Neural progenitor cell (in vitro differentiated cells): ENCODE measurements around the gene DPH1. TPM values are rescaled to one million over a fixed set of nuclear protein-coding genes. Genes with fewer than 3 reads are reported as not detected.
"Not testable (repeated sequence)": the region's sequence is repeated elsewhere in the genome, so short reads cannot be mapped to it uniquely, and the experiment has no call there.

Source experiments
- DNase-seq: peaks from one replicate; pipeline ENCODE4 v3.0.0-alpha.2; 2016; ENCODE audit warnings: low spot score
- H2AFZ ChIP-seq: fragments of 200-600 bp; sonication (generic); replicated peaks from 2 replicates; pipeline ENCODE4 v1.6.1; 2016; ENCODE audit warnings: antibody characterized with exemption
- H3F3A ChIP-seq: fragments of 200-600 bp; sonication (generic); 2 replicates; pipeline ENCODE4 v1.6.1; 2016; ENCODE audit warnings: antibody characterized with exemption, low read depth
- H3K27ac ChIP-seq: fragments of 200-600 bp; sonication (generic); 2 replicates; pipeline ENCODE4 v1.5.1; 2016; ENCODE audit warnings: mild to moderate bottlenecking
- H3K27me3 ChIP-seq: fragments of 200-600 bp; sonication (generic); 2 replicates; pipeline ENCODE4 v1.6.1; 2016; ENCODE audit warnings: mild to moderate bottlenecking, moderate library complexity
- H3K36me3 ChIP-seq: fragments of 200-600 bp; sonication (generic); 2 replicates; pipeline ENCODE4 v1.5.1; 2016
- H3K4me1 ChIP-seq: fragments of 200-600 bp; sonication (generic); 2 replicates; pipeline ENCODE4 v1.6.1; 2016; ENCODE audit warnings: mixed run types
- H3K4me2 ChIP-seq: fragments of 200-600 bp; sonication (generic); 2 replicates; pipeline ENCODE4 v1.6.1; 2016
- H3K4me3 ChIP-seq: fragments of 200-600 bp; sonication (generic); 2 replicates; pipeline ENCODE4 v1.5.1; 2016
- H3K79me2 ChIP-seq: fragments of 200-600 bp; sonication (generic); 2 replicates; pipeline ENCODE4 v1.6.1; 2016; ENCODE audit warnings: low read depth
- H3K9ac ChIP-seq: fragments of 200-600 bp; sonication (generic); 2 replicates; pipeline ENCODE4 v1.6.1; 2016
- H3K9me3 ChIP-seq: fragments of 200-600 bp; sonication (generic); 2 replicates; pipeline ENCODE4 v1.5.1; 2016; ENCODE audit warnings: low read depth
- H4K20me1 ChIP-seq: fragments of 200-600 bp; sonication (generic); 2 replicates; pipeline ENCODE4 v1.6.1; 2016; ENCODE audit warnings: low read depth
- H3K27ac Mint-ChIP-seq: 3 replicates; pipeline ENCODE4 v1.8.0; 2021; ENCODE audit warnings: mixed read lengths
- H3K27me3 Mint-ChIP-seq: 2 replicates; pipeline ENCODE4 v1.8.0; 2022; ENCODE audit warnings: low read depth, mild to moderate bottlenecking, inconsistent platforms, moderate library complexity, mixed read lengths; ENCODE audit not compliant: insufficient read depth
- H3K36me3 Mint-ChIP-seq: 3 replicates; pipeline ENCODE4 v1.8.0; 2021; ENCODE audit warnings: mixed read lengths
- H3K4me1 Mint-ChIP-seq: 3 replicates; pipeline ENCODE4 v1.8.0; 2021; ENCODE audit warnings: mixed read lengths
- H3K4me3 Mint-ChIP-seq: 3 replicates; pipeline ENCODE4 v1.8.0; 2021; ENCODE audit warnings: mild to moderate bottlenecking, moderate library complexity, mixed read lengths
- H3K9me3 Mint-ChIP-seq: 3 replicates; pipeline ENCODE4 v1.8.0; 2020; ENCODE audit warnings: mixed read lengths
- EZH2 ChIP-seq: fragments of 200-600 bp; sonication (generic); IDR thresholded peaks from 2 replicates; pipeline ENCODE4 v1.6.1; 2017; ENCODE audit warnings: antibody characterized with exemption, mild to moderate bottlenecking, moderate library complexity
- EZH2phosphoT487 ChIP-seq: fragments of 200-600 bp; sonication (generic); IDR thresholded peaks from 2 replicates; pipeline ENCODE4 v1.6.1; 2017; ENCODE audit warnings: antibody characterized with exemption
- total RNA-seq: library from RNA; depleted of rRNA; stranded (reverse); fragments of >200 nt; gene quantifications from 2 replicates; pipeline ENCODE4 v1.2.3, GENCODE V29; 2015; ENCODE audit warnings: low replicate concordance
- TF ChIP-seq, protein P1 (sequence below): fragments of 200-600 bp; sonication (generic); IDR thresholded peaks from 2 replicates; pipeline ENCODE4 v1.5.1; 2017; ENCODE audit warnings: antibody characterized with exemption, mild to moderate bottlenecking

The DPH1 gene
- total RNA-seq, 1 donor from 2014 or later: 21.1 TPM

DNA sequence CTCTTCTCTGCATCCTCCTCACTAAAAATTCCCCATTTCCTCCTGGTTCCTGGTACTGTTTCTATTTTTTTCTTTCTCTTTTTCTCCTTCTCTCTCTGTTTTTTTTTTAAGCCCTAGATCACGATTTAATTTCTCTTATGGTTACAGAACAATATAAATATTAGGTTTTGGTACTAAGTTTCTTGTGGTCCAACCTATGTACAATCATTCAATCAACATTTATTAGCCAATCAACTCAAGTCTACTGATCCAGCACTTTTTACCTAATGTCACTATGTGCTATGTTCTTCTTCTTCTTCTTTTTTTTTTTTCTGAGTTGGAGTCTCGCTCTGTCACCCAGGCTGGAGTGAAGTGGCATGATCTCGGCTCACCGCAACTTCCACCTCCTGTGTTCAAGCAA is 17.5 kb upstream of the DPH1 start:
- Histone ChIP-seq H3K36me3 (no peaks in the 10 kb centered on the region), H4K20me1 (peaks cover 12% of the 10 kb centered on the region), H3K4me1 (peaks cover 12% of the 10 kb centered on the region), H3K27me3 (peaks cover 57% of the 10 kb centered on the region), H3K9me3 (no peaks in the 10 kb centered on the region), H3K4me3 (no peak overlapping the region), H2AFZ (no peak overlapping the region), H3K79me2 (no peaks in the 10 kb centered on the region), H3K9ac (no peak overlapping the region), H3K4me2 (no peak overlapping the region), H3K27ac (no peak overlapping the region), H3F3A (peaks cover 15% of the 10 kb centered on the region)
- Mint-ChIP-seq H3K27me3 (peaks cover 19% of the 10 kb centered on the region), H3K36me3 (no peaks in the 10 kb centered on the region), H3K27ac (no peak overlapping the region), H3K9me3 (no peaks in the 10 kb centered on the region), H3K4me3 (no peak overlapping the region), H3K4me1 (peaks cover 37% of the 10 kb centered on the region)
- DNase-seq: no peak
- TF ChIP-seq EZH2: no peak
- TF ChIP-seq EZH2phosphoT487: no peak
- TF ChIP-seq, protein P1, sequence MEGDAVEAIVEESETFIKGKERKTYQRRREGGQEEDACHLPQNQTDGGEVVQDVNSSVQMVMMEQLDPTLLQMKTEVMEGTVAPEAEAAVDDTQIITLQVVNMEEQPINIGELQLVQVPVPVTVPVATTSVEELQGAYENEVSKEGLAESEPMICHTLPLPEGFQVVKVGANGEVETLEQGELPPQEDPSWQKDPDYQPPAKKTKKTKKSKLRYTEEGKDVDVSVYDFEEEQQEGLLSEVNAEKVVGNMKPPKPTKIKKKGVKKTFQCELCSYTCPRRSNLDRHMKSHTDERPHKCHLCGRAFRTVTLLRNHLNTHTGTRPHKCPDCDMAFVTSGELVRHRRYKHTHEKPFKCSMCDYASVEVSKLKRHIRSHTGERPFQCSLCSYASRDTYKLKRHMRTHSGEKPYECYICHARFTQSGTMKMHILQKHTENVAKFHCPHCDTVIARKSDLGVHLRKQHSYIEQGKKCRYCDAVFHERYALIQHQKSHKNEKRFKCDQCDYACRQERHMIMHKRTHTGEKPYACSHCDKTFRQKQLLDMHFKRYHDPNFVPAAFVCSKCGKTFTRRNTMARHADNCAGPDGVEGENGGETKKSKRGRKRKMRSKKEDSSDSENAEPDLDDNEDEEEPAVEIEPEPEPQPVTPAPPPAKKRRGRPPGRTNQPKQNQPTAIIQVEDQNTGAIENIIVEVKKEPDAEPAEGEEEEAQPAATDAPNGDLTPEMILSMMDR: no peak

DNA sequence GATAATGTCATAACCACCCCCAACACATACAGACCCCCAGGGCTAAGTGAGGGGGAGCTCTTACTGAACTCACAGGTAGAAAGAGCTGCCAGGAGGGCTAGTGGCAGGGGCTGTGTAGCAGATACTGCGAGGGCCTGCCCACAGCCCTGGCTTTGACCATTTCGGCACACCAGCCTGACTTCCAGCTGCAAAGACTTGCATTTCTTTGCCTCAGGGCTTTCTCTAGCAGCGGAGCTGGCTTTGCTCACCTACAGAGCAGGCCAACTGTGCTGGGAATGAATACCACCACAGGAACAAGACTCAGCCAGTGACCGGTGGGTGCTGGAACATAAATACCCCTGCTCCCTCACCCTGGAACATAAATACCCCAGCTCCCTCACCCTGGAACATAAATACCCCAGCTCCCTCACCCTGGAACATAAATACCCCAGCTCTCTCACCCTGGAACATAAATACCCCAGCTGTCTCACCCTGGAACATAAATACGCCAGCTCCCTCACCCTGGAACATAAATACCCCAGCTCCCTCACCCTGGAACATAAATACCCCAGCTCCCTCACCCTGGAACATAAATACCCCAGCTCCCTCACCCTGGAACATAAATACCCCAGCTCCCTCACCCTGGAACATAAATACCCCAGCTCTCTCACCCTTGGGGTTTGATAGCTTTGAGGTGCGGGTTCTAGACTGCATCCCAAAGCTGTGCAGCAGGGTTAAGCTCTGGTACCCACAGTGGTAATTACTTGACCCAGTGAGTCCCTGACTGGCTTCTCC is 16.5 kb upstream of the DPH1 start:
- Histone ChIP-seq H4K20me1 (peaks cover 12% of the 10 kb centered on the region), H3K27me3 (peaks cover 66% of the 10 kb centered on the region), H3F3A (peaks cover 15% of the 10 kb centered on the region), H3K4me1 (peaks cover 12% of the 10 kb centered on the region)
- not testable (repeated sequence) for H3K4me3 ChIP-seq, H3K9ac ChIP-seq, DNase-seq, H3K36me3 Mint-ChIP-seq, H3K36me3 ChIP-seq, H3K4me2 ChIP-seq, H3K79me2 ChIP-seq, H3K27ac ChIP-seq, H3K4me3 Mint-ChIP-seq, H2AFZ ChIP-seq, H3K9me3 ChIP-seq, H3K9me3 Mint-ChIP-seq
- Mint-ChIP-seq H3K27ac (peak overlapping the region; percentile 14), H3K4me1 (peaks cover 46% of the 10 kb centered on the region), H3K27me3 (peaks cover 19% of the 10 kb centered on the region)

DNA sequence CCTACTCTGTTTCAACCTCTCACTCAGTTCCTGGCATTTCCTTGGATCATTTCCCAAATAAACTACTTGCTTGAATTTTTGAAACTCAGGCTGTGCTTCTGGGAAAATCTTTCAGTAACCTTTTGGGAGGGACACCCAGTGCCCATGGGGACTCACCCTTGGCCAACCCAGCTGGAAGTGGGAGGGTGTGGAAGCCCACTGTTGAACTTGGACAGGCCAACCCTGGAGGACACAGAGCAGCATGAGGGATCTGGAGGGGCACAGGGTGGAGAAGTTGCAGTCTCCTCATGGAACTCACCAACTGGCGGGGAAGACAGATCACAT is 16.0 kb upstream of the DPH1 start:
- no peak overlapping the region for H3K4me2 ChIP-seq
- no peaks in the 10 kb centered on the region for H3K79me2 ChIP-seq
- peaks cover 12% of the 10 kb centered on the region for H3K4me1 ChIP-seq
- TF ChIP-seq, protein P1: no peak
- TF ChIP-seq EZH2: no peak
- TF ChIP-seq EZH2phosphoT487: no peak
- H3K27ac ChIP-seq: no peak overlapping the region
- no peak overlapping the region for H3K9ac ChIP-seq
- no peak for DNase-seq
- H3K9me3 ChIP-seq: no peaks in the 10 kb centered on the region
- Mint-ChIP-seq H3K9me3 (no peaks in the 10 kb centered on the region), H3K4me3 (no peak overlapping the region), H3K27ac (no peak overlapping the region), H3K27me3 (peaks cover 19% of the 10 kb centered on the region), H3K36me3 (no peaks in the 10 kb centered on the region), H3K4me1 (peaks cover 50% of the 10 kb centered on the region)
- no peak overlapping the region for H3K4me3 ChIP-seq
- H4K20me1 ChIP-seq: peaks cover 12% of the 10 kb centered on the region
- no peaks in the 10 kb centered on the region for H3K36me3 ChIP-seq
- no peak overlapping the region for H2AFZ ChIP-seq
- peaks cover 15% of the 10 kb centered on the region for H3F3A ChIP-seq
- peaks cover 71% of the 10 kb centered on the region for H3K27me3 ChIP-seq

DNA sequence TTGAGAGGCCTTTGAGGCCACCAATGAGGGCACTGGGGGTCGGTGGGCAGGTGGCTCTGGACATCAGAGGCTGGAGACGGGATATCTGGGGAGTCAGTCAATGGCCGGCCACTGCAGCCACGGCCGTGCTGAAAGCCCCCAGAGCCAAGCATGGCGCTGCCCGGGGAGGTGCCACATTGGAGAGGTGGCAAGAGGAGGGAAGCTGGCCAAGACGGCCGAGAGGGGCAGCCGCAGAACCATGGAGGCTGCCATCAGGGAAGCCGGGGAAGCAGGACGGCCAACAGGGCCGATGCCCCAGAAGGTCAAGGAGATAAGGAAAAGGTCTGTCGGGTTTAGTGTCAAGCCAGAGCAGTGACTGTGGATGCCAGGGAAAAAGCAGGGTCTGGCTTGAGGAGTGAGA is 14.6 kb upstream of the DPH1 start:
- TF ChIP-seq, protein P1: no peak
- TF ChIP-seq EZH2phosphoT487 (no peak), EZH2 (no peak)
- Histone ChIP-seq H3K9ac (no peak overlapping the region), H3K4me3 (no peak overlapping the region), H3K79me2 (no peaks in the 10 kb centered on the region), H3K27me3 (peaks cover 85% of the 10 kb centered on the region), H3K9me3 (no peaks in the 10 kb centered on the region), H3K27ac (no peak overlapping the region), H3K4me1 (peaks cover 12% of the 10 kb centered on the region), H2AFZ (no peak overlapping the region), H3K4me2 (no peak overlapping the region), H3F3A (peaks cover 15% of the 10 kb centered on the region), H4K20me1 (peaks cover 12% of the 10 kb centered on the region), H3K36me3 (no peaks in the 10 kb centered on the region)
- Mint-ChIP-seq H3K4me3 (peak overlapping the region; percentile 24), H3K27ac (no peak overlapping the region), H3K9me3 (no peaks in the 10 kb centered on the region), H3K27me3 (peaks cover 20% of the 10 kb centered on the region), H3K4me1 (peaks cover 62% of the 10 kb centered on the region), H3K36me3 (no peaks in the 10 kb centered on the region)
- no peak for DNase-seq
